Fibroblast of lung (primary cell): ENCODE data around the gene AMIGO3. TPM values are rescaled to one million over a fixed set of nuclear protein-coding genes. Genes with fewer than 3 reads are reported as not detected.

Source experiments
- DNase-seq, 2 donors: peaks; one replicate each; pipeline versions ENCODE4 v3.0.0 to v3.0.0-alpha.2; 2010; ENCODE audit warnings: low read depth in 2 of 2
- H2AFZ ChIP-seq: 2 replicates; pipeline ENCODE4 v1.5.1; 2012; ENCODE audit warnings: low read length, control low read depth, inconsistent platforms
- H3K27ac ChIP-seq: 2 replicates; pipeline ENCODE4 v1.5.1; 2011; ENCODE audit warnings: low read length, control low read depth; ENCODE audit not compliant: insufficient read depth
- H3K27me3 ChIP-seq: 2 replicates; pipeline ENCODE4 v1.5.1; 2011; ENCODE audit warnings: mild to moderate bottlenecking, low read length; ENCODE audit not compliant: control insufficient read depth, insufficient read depth
- H3K36me3 ChIP-seq: 2 replicates; pipeline ENCODE4 v1.5.1; 2011; ENCODE audit warnings: low read length; ENCODE audit not compliant: control insufficient read depth, insufficient read depth
- H3K4me1 ChIP-seq: 2 replicates; pipeline ENCODE4 v1.5.1; 2011; ENCODE audit warnings: low read length; ENCODE audit not compliant: control insufficient read depth, insufficient read depth; ENCODE audit errors: extremely low read depth
- H3K4me2 ChIP-seq: 2 replicates; pipeline ENCODE4 v1.5.1; 2011; ENCODE audit warnings: low read length, control low read depth; ENCODE audit not compliant: insufficient read depth; ENCODE audit errors: extremely low read depth
- H3K4me3 ChIP-seq, 4 experiments: fragments of 200-600 bp in 1 of 4; sonication (generic) in 1 of 4; replicated peaks in 1 of 4; 2 replicates each; pipeline ENCODE4 v1.5.1; 2011 to 2016; ENCODE audit warnings: low read length in 4 of 4, low read depth in 3 of 4, mild to moderate bottlenecking in 3 of 4, control low read depth in 2 of 4, inconsistent platforms in 1 of 4, mixed read lengths in 1 of 4; ENCODE audit not compliant: insufficient read depth in 1 of 4; ENCODE audit errors: control extremely low read depth in 1 of 4
- H3K79me2 ChIP-seq: 2 replicates; pipeline ENCODE4 v1.5.1; 2012; ENCODE audit warnings: mild to moderate bottlenecking, low read length, inconsistent platforms; ENCODE audit not compliant: control insufficient read depth, insufficient read depth
- H3K9ac ChIP-seq: 2 replicates; pipeline ENCODE4 v1.5.1; 2011; ENCODE audit warnings: mild to moderate bottlenecking, low read length, control low read depth; ENCODE audit not compliant: insufficient read depth
- H3K9me3 ChIP-seq: 2 replicates; pipeline ENCODE4 v1.5.1; 2012; ENCODE audit warnings: low read depth, low read length; ENCODE audit not compliant: control insufficient read depth, insufficient read depth
- H4K20me1 ChIP-seq: 2 replicates; pipeline ENCODE4 v1.5.1; 2011; ENCODE audit warnings: low read length; ENCODE audit not compliant: control insufficient read depth, insufficient read depth; ENCODE audit errors: extremely low read depth
- EZH2 ChIP-seq: IDR thresholded peaks from 2 replicates; pipeline ENCODE4 v1.5.1; 2012; ENCODE audit warnings: low read length, control low read depth, mild to moderate bottlenecking; ENCODE audit errors: missing control alignments
- polyA plus RNA-seq, 2 donors: library from polyadenylated mRNA; depleted of rRNA in 1 of 2; stranded (reverse) in 1 of 2; unstranded in 1 of 2; fragments of >200 nt; gene quantifications; 2 replicates each; pipeline ENCODE4 v1.2.1, GENCODE V29; 2011 to 2012; ENCODE audit warnings: missing spikeins in 1 of 2
- total RNA-seq: library from RNA; depleted of rRNA; stranded (reverse); fragments of >200 nt; gene quantifications from 2 replicates; pipeline ENCODE4 v1.2.1, GENCODE V29; 2014
- TF ChIP-seq, protein P1 (sequence below), 2 donors: IDR thresholded peaks in 1 of 2; conservative IDR thresholded peaks in 1 of 2; 1 replicate in 1 of 2; 2 replicates in 1 of 2; pipeline ENCODE4 v1.5.1; 2011 to 2012; ENCODE audit warnings: low read length in 2 of 2, control low read depth in 1 of 2, inconsistent platforms in 1 of 2, low read depth in 1 of 2, mild to moderate bottlenecking in 1 of 2

AMIGO3 gene
- total and polyA plus RNA-seq, 2 donors (not counting 1 experiment from before 2014, with no cell fraction given): 0.33 TPM; not detected in 1

DNA sequence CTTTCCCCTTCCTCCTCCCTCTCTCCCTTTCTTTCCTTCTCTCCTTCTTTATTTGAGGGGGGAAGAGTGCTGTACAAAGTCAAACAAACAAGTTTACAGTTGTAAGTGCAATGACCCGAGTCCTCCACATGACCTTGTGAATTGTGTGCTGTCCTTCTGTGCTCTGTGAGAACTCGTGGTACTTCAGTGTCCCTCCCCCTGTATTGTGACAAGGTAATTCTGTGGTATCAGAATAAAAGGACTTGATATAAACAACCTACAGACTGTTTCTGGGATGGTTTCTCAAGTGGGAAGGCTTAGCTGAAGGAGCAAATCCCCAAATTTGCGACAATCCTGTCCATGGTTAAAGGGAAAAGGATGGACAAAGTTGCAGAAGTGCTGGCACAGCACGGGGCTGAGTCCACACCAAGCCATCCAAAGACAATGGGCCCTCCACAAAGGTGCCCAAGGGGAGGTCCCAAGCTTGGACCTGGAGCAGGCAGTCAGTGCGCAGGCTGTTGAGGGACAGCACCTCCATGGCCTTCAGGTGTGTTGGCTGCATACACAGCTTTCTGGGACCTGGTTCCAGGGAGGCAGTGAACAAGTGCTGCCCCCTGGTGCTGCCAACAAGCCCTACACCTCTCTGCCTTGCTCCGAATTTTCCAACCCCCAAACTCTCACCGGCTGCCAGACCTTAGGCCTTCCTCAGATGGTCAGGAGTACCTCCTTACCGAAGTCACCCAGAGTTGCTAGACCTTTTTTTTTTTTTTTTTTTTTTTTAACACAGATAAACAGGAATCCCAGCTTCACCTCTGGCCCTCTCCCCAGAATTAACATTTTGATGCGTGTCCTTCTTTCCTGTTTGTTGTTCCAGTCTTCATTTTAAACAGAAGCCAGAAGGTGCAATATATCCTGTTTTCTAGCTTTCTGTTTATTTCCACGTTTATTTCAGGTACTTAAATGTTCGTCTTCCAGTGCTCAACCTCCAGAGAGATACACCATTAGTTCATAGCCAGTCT is 47.9 kb downstream of the AMIGO3 start:
- Histone ChIP-seq H3K4me3 (no peak overlapping the region), H3K36me3 (peaks cover 5% of the 10 kb centered on the region), H3K9me3 (no peaks in the 10 kb centered on the region), H2AFZ (no peak overlapping the region), H3K27ac (no peak overlapping the region), H3K4me1 (peaks cover 6% of the 10 kb centered on the region), H4K20me1 (no peaks in the 10 kb centered on the region), H3K4me2 (no peak overlapping the region), H3K9ac (no peak overlapping the region), H3K27me3 (peaks cover 4% of the 10 kb centered on the region), H3K79me2 (peaks cover 11% of the 10 kb centered on the region)
- TF ChIP-seq, protein P1, sequence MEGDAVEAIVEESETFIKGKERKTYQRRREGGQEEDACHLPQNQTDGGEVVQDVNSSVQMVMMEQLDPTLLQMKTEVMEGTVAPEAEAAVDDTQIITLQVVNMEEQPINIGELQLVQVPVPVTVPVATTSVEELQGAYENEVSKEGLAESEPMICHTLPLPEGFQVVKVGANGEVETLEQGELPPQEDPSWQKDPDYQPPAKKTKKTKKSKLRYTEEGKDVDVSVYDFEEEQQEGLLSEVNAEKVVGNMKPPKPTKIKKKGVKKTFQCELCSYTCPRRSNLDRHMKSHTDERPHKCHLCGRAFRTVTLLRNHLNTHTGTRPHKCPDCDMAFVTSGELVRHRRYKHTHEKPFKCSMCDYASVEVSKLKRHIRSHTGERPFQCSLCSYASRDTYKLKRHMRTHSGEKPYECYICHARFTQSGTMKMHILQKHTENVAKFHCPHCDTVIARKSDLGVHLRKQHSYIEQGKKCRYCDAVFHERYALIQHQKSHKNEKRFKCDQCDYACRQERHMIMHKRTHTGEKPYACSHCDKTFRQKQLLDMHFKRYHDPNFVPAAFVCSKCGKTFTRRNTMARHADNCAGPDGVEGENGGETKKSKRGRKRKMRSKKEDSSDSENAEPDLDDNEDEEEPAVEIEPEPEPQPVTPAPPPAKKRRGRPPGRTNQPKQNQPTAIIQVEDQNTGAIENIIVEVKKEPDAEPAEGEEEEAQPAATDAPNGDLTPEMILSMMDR (conservative IDR thresholded peaks at IDR 0.05 in 1 of 2, IDR thresholded peaks at IDR 0.05 in 1 of 2; ENCODE audit: low read depth in 1 of 2, low read length in 2 of 2): peak; percentile 88 to 91
- no peak for TF ChIP-seq EZH2
- DNase-seq: peak; percentile 47 to 60

DNA sequence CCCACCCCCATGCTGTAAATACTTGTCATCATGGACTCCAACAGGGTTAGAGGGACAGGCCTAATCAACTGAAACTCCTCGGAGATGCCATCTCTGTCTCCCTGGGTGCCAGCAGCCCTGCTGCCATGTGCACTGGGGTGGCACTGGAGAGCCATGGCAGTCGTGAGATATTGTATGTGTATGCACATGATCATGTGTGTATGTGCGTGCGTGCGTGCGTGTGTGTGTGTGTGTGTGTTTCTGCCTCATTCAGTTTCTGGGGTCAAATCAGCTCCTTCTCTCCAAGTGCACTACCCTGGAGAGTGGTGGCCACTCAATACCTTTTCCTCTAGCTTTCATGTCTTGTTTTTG is 48.6 kb downstream of the AMIGO3 start:
- no peak overlapping the region for H3K4me2 ChIP-seq
- H3K79me2 ChIP-seq: peaks cover 11% of the 10 kb centered on the region
- DNase-seq: no peak
- no peaks in the 10 kb centered on the region for H3K36me3 ChIP-seq
- TF ChIP-seq, protein P1 (conservative IDR thresholded peaks at IDR 0.05 in 1 of 2, IDR thresholded peaks at IDR 0.05 in 1 of 2; ENCODE audit: low read depth in 1 of 2, low read length in 2 of 2): no peak
- TF ChIP-seq EZH2: no peak
- no peak overlapping the region for H3K4me3 ChIP-seq
- no peaks in the 10 kb centered on the region for H4K20me1 ChIP-seq
- H2AFZ ChIP-seq: no peak overlapping the region
- H3K4me1 ChIP-seq: peaks cover 6% of the 10 kb centered on the region
- H3K9ac ChIP-seq: no peak overlapping the region
- H3K27ac ChIP-seq: no peak overlapping the region
- peaks cover 4% of the 10 kb centered on the region for H3K27me3 ChIP-seq
- H3K9me3 ChIP-seq: no peaks in the 10 kb centered on the region

DNA sequence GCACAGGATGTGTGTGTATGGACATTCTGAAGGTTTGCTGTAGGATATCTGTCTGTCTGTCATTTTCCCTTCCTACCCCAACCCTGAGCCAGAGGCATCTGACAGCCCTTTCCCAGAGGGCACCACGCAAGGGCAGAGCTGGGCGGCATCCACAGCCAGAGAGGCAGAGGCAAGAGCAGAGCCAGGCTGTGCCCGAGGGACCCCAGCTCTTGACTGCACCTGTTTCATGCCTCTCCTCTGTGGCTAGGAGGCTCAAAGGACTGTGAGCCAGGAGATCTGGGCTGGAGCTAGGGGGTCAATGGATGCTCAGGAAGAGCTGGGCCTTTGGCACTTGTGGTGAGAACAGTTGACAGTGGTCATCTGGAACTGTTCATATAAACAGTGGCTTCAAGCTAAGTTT is 50.1 kb downstream of the AMIGO3 start:
- TF ChIP-seq EZH2: no peak
- TF ChIP-seq, protein P1 (conservative IDR thresholded peaks at IDR 0.05 in 1 of 2, IDR thresholded peaks at IDR 0.05 in 1 of 2; ENCODE audit: low read depth in 1 of 2, low read length in 2 of 2): no peak
- H3K4me3 ChIP-seq: no peak overlapping the region
- H2AFZ ChIP-seq: no peak overlapping the region
- H3K79me2 ChIP-seq: no peaks in the 10 kb centered on the region
- H3K27me3 ChIP-seq: peaks cover 4% of the 10 kb centered on the region
- no peak overlapping the region for H3K9ac ChIP-seq
- no peaks in the 10 kb centered on the region for H3K4me1 ChIP-seq
- H3K27ac ChIP-seq: no peak overlapping the region
- no peaks in the 10 kb centered on the region for H4K20me1 ChIP-seq
- H3K36me3 ChIP-seq: no peaks in the 10 kb centered on the region
- no peaks in the 10 kb centered on the region for H3K9me3 ChIP-seq
- DNase-seq: no peak
- no peak overlapping the region for H3K4me2 ChIP-seq
